IMR-90 (cell line): Measurements from ENCODE around the gene TIE1. TPM values are rescaled to one million over a fixed set of nuclear protein-coding genes. Genes with fewer than 3 reads are reported as not detected.
A peak's percentile ranks its signal among the peaks of the same experiment; 100 is the strongest.

Experiments
- ATAC-seq: fragments of 200-7000 bp; cut with Tn5 transposase; 2 replicates; pipeline ENCODE4 v1.9.1; 2020; ENCODE audit warnings: low read depth, mild to moderate bottlenecking, moderate library complexity
- BruUV-seq: library from RNA; stranded (reverse); fragments of 400-500 nt; replicated peaks from 2 replicates; lab custom pipeline; 2021; lab: Mats Ljungman, UMichigan
- CTCF ChIA-PET: fragments of 300-600 bp; formaldehyde crosslinking; extraction: SDS; loops from one replicate; lab custom pipeline; 2021; ENCODE audit warnings: antibody characterized with exemption; lab: Yijun Ruan, JAX
- POLR2A ChIA-PET: fragments of 300-600 bp; sonication (Branson Sonifier 250); formaldehyde crosslinking; loops from one replicate; lab custom pipeline; 2022; ENCODE audit warnings: antibody characterized with exemption; ENCODE audit not compliant: unreplicated experiment; lab: Charles Lee
- DNase-seq: peaks from one replicate; pipeline ENCODE4 v3.0.0; 2013
- H2AFZ ChIP-seq: replicated peaks from 2 replicates; pipeline ENCODE3; 2013; ENCODE audit warnings: low read length, mild to moderate bottlenecking; ENCODE audit not compliant: poor library complexity
- H2AK5ac ChIP-seq: 2 replicates; pipeline ENCODE4 v1.6.1; 2013; ENCODE audit warnings: low read depth, low read length, inconsistent platforms
- H2AK9ac ChIP-seq: replicated peaks from 2 replicates; pipeline ENCODE3; 2013; ENCODE audit warnings: mild to moderate bottlenecking, low read depth, low read length, moderate library complexity; ENCODE audit not compliant: poor library complexity
- H2BK120ac ChIP-seq: 2 replicates; pipeline ENCODE4 v1.6.1; 2013; ENCODE audit warnings: low read depth, low read length, inconsistent platforms
- H2BK15ac ChIP-seq: 3 replicates; pipeline ENCODE4 v1.6.1; 2013; ENCODE audit warnings: low read depth, low read length, inconsistent platforms
- H2BK20ac ChIP-seq: 2 replicates; pipeline ENCODE4 v1.6.1; 2013; ENCODE audit warnings: low read depth, mild to moderate bottlenecking, inconsistent platforms, low read length, moderate library complexity
- H2BK5ac ChIP-seq: 2 replicates; pipeline ENCODE4 v1.6.1; 2013; ENCODE audit warnings: mild to moderate bottlenecking, low read depth, low read length, inconsistent platforms; ENCODE audit not compliant: poor library complexity, severe bottlenecking
- H3K14ac ChIP-seq: replicated peaks from 2 replicates; pipeline ENCODE4 v1.6.1; 2013; ENCODE audit warnings: low read depth, low read length, inconsistent platforms
- H3K18ac ChIP-seq: 2 replicates; pipeline ENCODE4 v1.6.1; 2013; ENCODE audit warnings: low read depth, low read length, control low read depth
- H3K23ac ChIP-seq: 2 replicates; pipeline ENCODE4 v1.6.1; 2013; ENCODE audit warnings: low read depth, low read length, inconsistent platforms
- H3K27ac ChIP-seq: 2 replicates; pipeline ENCODE4 v1.5.1; 2013; ENCODE audit warnings: mild to moderate bottlenecking, control low read depth, low read length; ENCODE audit not compliant: insufficient read depth
- H3K27me3 ChIP-seq: 2 replicates; pipeline ENCODE4 v1.6.1; 2013; ENCODE audit warnings: low read length; ENCODE audit not compliant: control insufficient read depth, insufficient read depth
- H3K36me3 ChIP-seq: 2 replicates; pipeline ENCODE4 v1.6.1; 2013; ENCODE audit warnings: low read length, mixed read lengths; ENCODE audit not compliant: control insufficient read depth, insufficient read depth
- H3K4ac ChIP-seq: 2 replicates; pipeline ENCODE4 v1.6.1; 2013; ENCODE audit warnings: low read depth, low read length, inconsistent platforms
- H3K4me1 ChIP-seq: 2 replicates; pipeline ENCODE4 v1.6.1; 2013; ENCODE audit warnings: low read length, mixed read lengths; ENCODE audit not compliant: control insufficient read depth, insufficient read depth
- H3K4me2 ChIP-seq: 2 replicates; pipeline ENCODE4 v1.6.1; 2013; ENCODE audit warnings: low read depth, mild to moderate bottlenecking, control low read depth, low read length, moderate library complexity
- H3K4me3 ChIP-seq: 2 replicates; pipeline ENCODE4 v1.5.1; 2013; ENCODE audit warnings: low read depth, mild to moderate bottlenecking, control low read depth, low read length, moderate library complexity; ENCODE audit not compliant: insufficient read depth
- H3K56ac ChIP-seq: 2 replicates; pipeline ENCODE4 v1.6.1; 2013; ENCODE audit warnings: low read length, inconsistent platforms; ENCODE audit not compliant: insufficient read depth; ENCODE audit errors: extremely low read depth
- H3K79me1 ChIP-seq, 2 experiments: 2 replicates each; pipeline ENCODE4 v1.6.1; 2013; ENCODE audit warnings: low read length in 2 of 2, inconsistent platforms in 1 of 2, low read depth in 1 of 2
- H3K9ac ChIP-seq: 2 replicates; pipeline ENCODE4 v1.6.1; 2013; ENCODE audit warnings: low read depth, low read length, control low read depth
- H3K9me1 ChIP-seq: 2 replicates; pipeline ENCODE4 v1.6.1; 2013; ENCODE audit warnings: low read length, inconsistent platforms; ENCODE audit not compliant: insufficient read depth
- H3K9me3 ChIP-seq: 2 replicates; pipeline ENCODE4 v1.6.1; 2013; ENCODE audit warnings: low read length; ENCODE audit not compliant: control insufficient read depth, insufficient read depth
- H4K20me1 ChIP-seq: 2 replicates; pipeline ENCODE4 v1.6.1; 2013; ENCODE audit warnings: low read length, inconsistent platforms; ENCODE audit not compliant: insufficient read depth
- H4K5ac ChIP-seq: 2 replicates; pipeline ENCODE4 v1.6.1; 2013; ENCODE audit warnings: mild to moderate bottlenecking, low read depth, low read length, control low read depth
- H4K8ac ChIP-seq, 2 experiments: 2 replicates each; pipeline ENCODE4 v1.6.1; 2013; ENCODE audit warnings: low read depth in 2 of 2, low read length in 2 of 2, control low read depth in 1 of 2, inconsistent platforms in 1 of 2
- H4K91ac ChIP-seq: 2 replicates; pipeline ENCODE4 v1.6.1; 2013; ENCODE audit warnings: low read depth, low read length, inconsistent platforms; ENCODE audit not compliant: insufficient read depth
- BHLHE40 ChIP-seq: fragments of 150-350 bp; IDR thresholded peaks from 2 replicates; pipeline ENCODE4 v1.6.1; 2016; ENCODE audit warnings: mild to moderate bottlenecking, low read depth, low read length
- CHD1 ChIP-seq: IDR thresholded peaks from 2 replicates; pipeline ENCODE4 v1.6.1; 2012; ENCODE audit warnings: low read depth, low read length, improper control_type of control experiment
- CTCF ChIP-seq: conservative IDR thresholded peaks from 2 replicates; pipeline ENCODE4 v1.5.1; 2012; ENCODE audit warnings: mild to moderate bottlenecking, low read depth, low read length, improper control_type of control experiment
- ELK1 ChIP-seq: fragments of 150-350 bp; IDR thresholded peaks from 2 replicates; pipeline ENCODE4 v1.6.1; 2016; ENCODE audit warnings: low read depth, mild to moderate bottlenecking, low read length, moderate library complexity, borderline replicate concordance
- FOS ChIP-seq: fragments of 150-350 bp; IDR thresholded peaks from 2 replicates; pipeline ENCODE4 v1.6.1; 2016; ENCODE audit warnings: low read depth, low read length
- MAZ ChIP-seq: IDR thresholded peaks from 2 replicates; pipeline ENCODE4 v1.6.1; 2012; ENCODE audit warnings: low read depth, mild to moderate bottlenecking, low read length, improper control_type of control experiment, moderate library complexity, borderline replicate concordance
- MXI1 ChIP-seq: IDR thresholded peaks from 2 replicates; pipeline ENCODE4 v1.6.1; 2012; ENCODE audit warnings: low read depth, mild to moderate bottlenecking, low read length, moderate library complexity, borderline replicate concordance
- POLR2A ChIP-seq: IDR thresholded peaks from 2 replicates; pipeline ENCODE4 v1.6.1; 2012; ENCODE audit warnings: mild to moderate bottlenecking, low read depth, low read length
- RAD21 ChIP-seq: IDR thresholded peaks from 2 replicates; pipeline ENCODE4 v1.6.1; 2012; ENCODE audit warnings: low read length, improper control_type of control experiment
- SMC3 ChIP-seq: fragments of 150-350 bp; IDR thresholded peaks from 2 replicates; pipeline ENCODE4 v1.6.1; 2016; ENCODE audit warnings: low read depth, mild to moderate bottlenecking, antibody characterized with exemption, low read length, moderate library complexity
- WGBS, 2 experiments: methylation state at CpG; one replicate each; pipeline versions ENCODE4 v1.1.5 to v1.1.7; 2013; ENCODE audit warnings: missing lambda C conversion rate in 2 of 2; ENCODE audit not compliant: insufficient read length in 1 of 2; ENCODE audit errors: extremely low coverage in 2 of 2; 5-methylcytosine and 5-hydroxymethylcytosine counted together
- dilution Hi-C: fragments of 300-500 bp; cut with HindIII; formaldehyde crosslinking; loops from one replicate; pipeline ENCODE4 v1.14.3; 2018; ENCODE audit warnings: low sequenced_read_pairs; ENCODE audit not compliant: unreplicated experiment
- in situ Hi-C: fragments of 300-500 bp; cut with MboI; formaldehyde crosslinking; loops from 3 replicates; pipeline ENCODE4 v1.14.3; 2019; ENCODE audit warnings: low sequenced_read_pairs, inconsistent platforms, mixed read lengths
- intact Hi-C: fragments of 100-400 bp; cut with micrococcal nuclease; formaldehyde crosslinking; loops from 2 replicates; pipeline ENCODE4 v1.10.0; 2022
- polyA plus RNA-seq, 3 experiments: library from polyadenylated mRNA; depleted of rRNA; stranded (reverse); fragments of >200 nt; gene quantifications; 2 replicates each; pipeline ENCODE4 v1.2.3, GENCODE V29; 2012; ENCODE audit warnings: low replicate concordance in 1 of 3
- total RNA-seq: library from RNA; depleted of rRNA; stranded (reverse); fragments of >200 nt; gene quantifications from 2 replicates; pipeline ENCODE4 v1.2.3, GENCODE V29; 2012

The TIE1 gene
- total and polyA plus RNA-seq, 2 of the 4 experiments (the other 2 are of a cell fraction): 2.3 to 7.5 TPM

GRCh38 chr1:43329995-43330751, 29.4 kb downstream of the TIE1 start:
- H3K4ac ChIP-seq: peak overlapping the region; percentile 67
- intact Hi-C loops (no loop called here), dilution Hi-C loops (no loop called here), in situ Hi-C loops (no loop called here)
- CTCF ChIA-PET: no interaction called here
- 0 out of 2 replicates have a peak, but pooled peaks cover 1% of the 10 kb centered on the region for H3K27me3 ChIP-seq
- ATAC-seq: peak; percentile 99
- peak overlapping the region; percentile 42; the same call in 1 of the 3 replicates for H2BK15ac ChIP-seq
- peak overlapping the region; percentile 72; the same call in 1 of the 2 replicates for H2AK5ac ChIP-seq
- peak overlapping the region; percentile 62; the same call in 1 of the 2 replicates for H4K91ac ChIP-seq
- peaks cover 5% of the 10 kb centered on the region; the same call in 1 of the 2 replicates for H3K9me1 ChIP-seq
- peak; percentile 87 for DNase-seq
- TF ChIP-seq CTCF (no peak), BHLHE40 (no peak), FOS (no peak), POLR2A (no peak), MAZ (peak; percentile 81; the same call in 1 of the 2 replicates), RAD21 (0 out of 2 replicates have a peak, but pooled peaks have one; percentile 12), CHD1 (no peak), MXI1 (no peak), SMC3 (no peak), ELK1 (no peak)
- H4K5ac ChIP-seq: peak overlapping the region; percentile 39; the same call in 1 of the 2 replicates
- peak overlapping the region; percentile 31 for H2BK5ac ChIP-seq
- 80% methylated on average over 1 of the region's 6 CpGs; no CpG with 5 or more reads in 1 of the 2 experiments for WGBS, 2 experiments
- H4K20me1 ChIP-seq: no peaks in the 10 kb centered on the region
- H3K79me1 ChIP-seq: no peaks in the 10 kb centered on the region
- peak overlapping the region; percentile 55; the same call in 1 of the 2 replicates for H2BK20ac ChIP-seq
- no peak overlapping the region for H3K9ac ChIP-seq
- H3K4me2 ChIP-seq: no peak overlapping the region; the same call in 1 of the 2 replicates
- H3K4me3 ChIP-seq: no peak overlapping the region
- peaks cover 6% of the 10 kb centered on the region for H3K4me1 ChIP-seq
- H3K27ac ChIP-seq: peak overlapping the region; percentile 61; the same call in 1 of the 2 replicates
- H3K56ac ChIP-seq: no peak overlapping the region
- BruUV-seq: no TSS peak
- H3K36me3 ChIP-seq: no peaks in the 10 kb centered on the region
- H3K18ac ChIP-seq: peak overlapping the region; percentile 18; the same call in 1 of the 2 replicates
- H2AFZ ChIP-seq: peak overlapping the region; percentile 87
- POLR2A ChIA-PET: no interaction called here
- peak overlapping the region; percentile 52 to 74 for H4K8ac ChIP-seq
- H3K14ac ChIP-seq: peak overlapping the region; percentile 59; the same call in 1 of the 2 replicates
- peak overlapping the region; percentile 81 for H2AK9ac ChIP-seq
- H3K23ac ChIP-seq: no peak overlapping the region
- peak overlapping the region; percentile 57 for H2BK120ac ChIP-seq
- H3K9me3 ChIP-seq: peaks cover 2% of the 10 kb centered on the region
